Neural progenitor cell (in vitro differentiated cells): Measurements from ENCODE around the gene GMPR. TPM values are rescaled to one million over a fixed set of nuclear protein-coding genes. Genes with fewer than 3 reads are reported as not detected.

ENCODE experiments used
- DNase-seq: peaks from one replicate; pipeline ENCODE4 v3.0.0-alpha.2; 2016; ENCODE audit warnings: low spot score
- H2AFZ ChIP-seq: fragments of 200-600 bp; sonication (generic); replicated peaks from 2 replicates; pipeline ENCODE4 v1.6.1; 2016; ENCODE audit warnings: antibody characterized with exemption
- H3F3A ChIP-seq: fragments of 200-600 bp; sonication (generic); 2 replicates; pipeline ENCODE4 v1.6.1; 2016; ENCODE audit warnings: antibody characterized with exemption, low read depth
- H3K27ac ChIP-seq: fragments of 200-600 bp; sonication (generic); 2 replicates; pipeline ENCODE4 v1.5.1; 2016; ENCODE audit warnings: mild to moderate bottlenecking
- H3K27me3 ChIP-seq: fragments of 200-600 bp; sonication (generic); 2 replicates; pipeline ENCODE4 v1.6.1; 2016; ENCODE audit warnings: mild to moderate bottlenecking, moderate library complexity
- H3K36me3 ChIP-seq: fragments of 200-600 bp; sonication (generic); 2 replicates; pipeline ENCODE4 v1.5.1; 2016
- H3K4me1 ChIP-seq: fragments of 200-600 bp; sonication (generic); 2 replicates; pipeline ENCODE4 v1.6.1; 2016; ENCODE audit warnings: mixed run types
- H3K4me2 ChIP-seq: fragments of 200-600 bp; sonication (generic); 2 replicates; pipeline ENCODE4 v1.6.1; 2016
- H3K4me3 ChIP-seq: fragments of 200-600 bp; sonication (generic); 2 replicates; pipeline ENCODE4 v1.5.1; 2016
- H3K79me2 ChIP-seq: fragments of 200-600 bp; sonication (generic); 2 replicates; pipeline ENCODE4 v1.6.1; 2016; ENCODE audit warnings: low read depth
- H3K9ac ChIP-seq: fragments of 200-600 bp; sonication (generic); 2 replicates; pipeline ENCODE4 v1.6.1; 2016
- H3K9me3 ChIP-seq: fragments of 200-600 bp; sonication (generic); 2 replicates; pipeline ENCODE4 v1.5.1; 2016; ENCODE audit warnings: low read depth
- H4K20me1 ChIP-seq: fragments of 200-600 bp; sonication (generic); 2 replicates; pipeline ENCODE4 v1.6.1; 2016; ENCODE audit warnings: low read depth
- H3K27ac Mint-ChIP-seq: 3 replicates; pipeline ENCODE4 v1.8.0; 2021; ENCODE audit warnings: mixed read lengths
- H3K27me3 Mint-ChIP-seq: 2 replicates; pipeline ENCODE4 v1.8.0; 2022; ENCODE audit warnings: low read depth, mild to moderate bottlenecking, inconsistent platforms, moderate library complexity, mixed read lengths; ENCODE audit not compliant: insufficient read depth
- H3K36me3 Mint-ChIP-seq: 3 replicates; pipeline ENCODE4 v1.8.0; 2021; ENCODE audit warnings: mixed read lengths
- H3K4me1 Mint-ChIP-seq: 3 replicates; pipeline ENCODE4 v1.8.0; 2021; ENCODE audit warnings: mixed read lengths
- H3K4me3 Mint-ChIP-seq: 3 replicates; pipeline ENCODE4 v1.8.0; 2021; ENCODE audit warnings: mild to moderate bottlenecking, moderate library complexity, mixed read lengths
- H3K9me3 Mint-ChIP-seq: 3 replicates; pipeline ENCODE4 v1.8.0; 2020; ENCODE audit warnings: mixed read lengths
- CTCF ChIP-seq: fragments of 200-600 bp; sonication (generic); IDR thresholded peaks from 2 replicates; pipeline ENCODE4 v1.5.1; 2017; ENCODE audit warnings: antibody characterized with exemption, mild to moderate bottlenecking
- EZH2 ChIP-seq: fragments of 200-600 bp; sonication (generic); IDR thresholded peaks from 2 replicates; pipeline ENCODE4 v1.6.1; 2017; ENCODE audit warnings: antibody characterized with exemption, mild to moderate bottlenecking, moderate library complexity
- EZH2phosphoT487 ChIP-seq: fragments of 200-600 bp; sonication (generic); IDR thresholded peaks from 2 replicates; pipeline ENCODE4 v1.6.1; 2017; ENCODE audit warnings: antibody characterized with exemption
- total RNA-seq: library from RNA; depleted of rRNA; stranded (reverse); fragments of >200 nt; gene quantifications from 2 replicates; pipeline ENCODE4 v1.2.3, GENCODE V29; 2015; ENCODE audit warnings: low replicate concordance

GMPR gene
- total RNA-seq, 1 donor from 2014 or later, result not detected

- no peak for DNase-seq
- Mint-ChIP-seq H3K9me3 (no peaks in the 10 kb centered on the region), H3K27ac (no peak overlapping the region), H3K27me3 (no peaks in the 10 kb centered on the region), H3K4me3 (no peak overlapping the region), H3K36me3 (peaks cover 2% of the 10 kb centered on the region), H3K4me1 (peaks cover 6% of the 10 kb centered on the region)
- Histone ChIP-seq H3K27ac (no peak overlapping the region), H2AFZ (no peak overlapping the region), H3K4me3 (no peak overlapping the region), H4K20me1 (no peaks in the 10 kb centered on the region), H3K36me3 (no peaks in the 10 kb centered on the region), H3K9me3 (no peaks in the 10 kb centered on the region), H3K79me2 (no peaks in the 10 kb centered on the region), H3K4me1 (peaks cover 3% of the 10 kb centered on the region), H3K4me2 (no peak overlapping the region), H3F3A (no peaks in the 10 kb centered on the region), H3K9ac (no peak overlapping the region), H3K27me3 (no peaks in the 10 kb centered on the region)
- TF ChIP-seq EZH2 (no peak), EZH2phosphoT487 (no peak), CTCF (no peak)
These were observed 54.6 kb downstream of the GMPR start for GRCh38 chr6:16292942-16293341.

GRCh38 chr6:16294371-16294770, 56.0 kb downstream of the GMPR start:
- TF ChIP-seq CTCF, result no peak
- TF ChIP-seq EZH2, result no peak
- no peak for TF ChIP-seq EZH2phosphoT487
- H3K4me3 Mint-ChIP-seq, result no peak overlapping the region
- H3K36me3 Mint-ChIP-seq, result peaks cover 2% of the 10 kb centered on the region
- no peaks in the 10 kb centered on the region for H3K79me2 ChIP-seq
- no peak overlapping the region for H3K4me2 ChIP-seq
- no peaks in the 10 kb centered on the region for H3K36me3 ChIP-seq
- no peak overlapping the region for H3K27ac Mint-ChIP-seq
- H3K4me1 ChIP-seq, result peaks cover 3% of the 10 kb centered on the region
- DNase-seq, result no peak
- no peak overlapping the region for H3K4me3 ChIP-seq
- H3K27ac ChIP-seq, result no peak overlapping the region
- H3K27me3 Mint-ChIP-seq, result peaks cover 3% of the 10 kb centered on the region
- no peaks in the 10 kb centered on the region for H4K20me1 ChIP-seq
- H3K9ac ChIP-seq, result no peak overlapping the region
- peaks cover 6% of the 10 kb centered on the region for H3K4me1 Mint-ChIP-seq
- no peaks in the 10 kb centered on the region for H3F3A ChIP-seq
- no peaks in the 10 kb centered on the region for H3K9me3 Mint-ChIP-seq
- H3K27me3 ChIP-seq, result no peaks in the 10 kb centered on the region
- no peak overlapping the region for H2AFZ ChIP-seq
- no peaks in the 10 kb centered on the region for H3K9me3 ChIP-seq

- no peaks in the 10 kb centered on the region for H3K27me3 ChIP-seq
- H3K27ac ChIP-seq, result no peak overlapping the region
- no peak overlapping the region for H3K27ac Mint-ChIP-seq
These were observed 56.7 kb downstream of the GMPR start for GRCh38 chr6:16295060-16295459.

More at GRCh38 chr6:16295060-16295459, 56.7 kb downstream of the GMPR start:
- Histone ChIP-seq H3K4me3 (no peak overlapping the region), H3K4me2 (no peak overlapping the region), H4K20me1 (no peaks in the 10 kb centered on the region), H3K9ac (no peak overlapping the region), H3K9me3 (no peaks in the 10 kb centered on the region), H3K79me2 (no peaks in the 10 kb centered on the region), H3K4me1 (peaks cover 3% of the 10 kb centered on the region), H3F3A (no peaks in the 10 kb centered on the region), H3K36me3 (no peaks in the 10 kb centered on the region), H2AFZ (no peak overlapping the region)
- Mint-ChIP-seq H3K4me3 (no peak overlapping the region), H3K36me3 (peaks cover 2% of the 10 kb centered on the region), H3K4me1 (peaks cover 6% of the 10 kb centered on the region), H3K9me3 (no peaks in the 10 kb centered on the region), H3K27me3 (peaks cover 6% of the 10 kb centered on the region)
- TF ChIP-seq EZH2phosphoT487 (no peak), EZH2 (no peak), CTCF (no peak)
- no peak for DNase-seq
